GM18511 (cell line): ENCODE results near the gene NBPF1.
"Not testable (repeated sequence)": the region's sequence is repeated elsewhere in the genome, so short reads cannot be mapped to it uniquely, and the experiment has no call there.

Experiments used
- ATAC-seq: cut with Tn5 transposase; IDR thresholded peaks from one replicate; pipeline ENCODE4 v1.9.1; 2021; ENCODE audit warnings: mild to moderate bottlenecking, moderate library complexity; ENCODE audit not compliant: unreplicated experiment

NBPF1 gene

GRCh38 chr1:16613185-16614147 lies at the start of gene NBPF1:
TSS of gene NBPF1 (minus strand) at chr1:16613564.
- peak; percentile 90 for ATAC-seq

- not testable (repeated sequence) for ATAC-seq
Measured at GRCh38 chr1:16658234-16658633, 44.9 kb upstream of the NBPF1 start.

GRCh38 chr1:16656981-16657683 lies 43.8 kb upstream of the NBPF1 start:
- not testable (repeated sequence) for ATAC-seq

- not testable (repeated sequence) for ATAC-seq
Measured at GRCh38 chr1:16656574-16656973, 43.2 kb upstream of the NBPF1 start.

GRCh38 chr1:16651560-16651959 lies 38.2 kb upstream of the NBPF1 start:
- ATAC-seq = not testable (repeated sequence)

GRCh38 chr1:16649960-16650359 lies 36.6 kb upstream of the NBPF1 start:
- not testable (repeated sequence) for ATAC-seq

GRCh38 chr1:16649390-16649789 lies 36.0 kb upstream of the NBPF1 start:
- ATAC-seq = not testable (repeated sequence)

GRCh38 chr1:16648756-16649155 lies 35.4 kb upstream of the NBPF1 start:
- ATAC-seq = not testable (repeated sequence)

GRCh38 chr1:16648250-16648649 lies 34.9 kb upstream of the NBPF1 start:
- not testable (repeated sequence) for ATAC-seq

GRCh38 chr1:16647179-16648176 lies 34.1 kb upstream of the NBPF1 start:
- ATAC-seq = not testable (repeated sequence)

- ATAC-seq = not testable (repeated sequence)
Measured at GRCh38 chr1:16646716-16647115, 33.4 kb upstream of the NBPF1 start.

GRCh38 chr1:16646061-16646664 lies 32.8 kb upstream of the NBPF1 start:
- ATAC-seq = not testable (repeated sequence)

- not testable (repeated sequence) for ATAC-seq
Measured at GRCh38 chr1:16645271-16646060, 32.1 kb upstream of the NBPF1 start.

GRCh38 chr1:16644482-16645270 lies 31.3 kb upstream of the NBPF1 start:
- peak; percentile 85 for ATAC-seq

- peak; percentile 45 for ATAC-seq
Measured at GRCh38 chr1:16644193-16644481, 30.8 kb upstream of the NBPF1 start.

GRCh38 chr1:16643476-16644192 lies 30.3 kb upstream of the NBPF1 start:
- ATAC-seq = peak; percentile 17

- not testable (repeated sequence) for ATAC-seq
Measured at GRCh38 chr1:16643001-16643411, 29.6 kb upstream of the NBPF1 start.
